A673 (cell line): ENCODE data around the gene ACAP2. TPM values are rescaled to one million over a fixed set of nuclear protein-coding genes. Genes with fewer than 3 reads are reported as not detected.
A peak's percentile ranks its signal among the peaks of the same experiment; 100 is the strongest.

Source experiments
- BruUV-seq: library from RNA; stranded (reverse); fragments of 400-500 nt; replicated peaks from 2 replicates; lab custom pipeline; 2021; lab: Mats Ljungman, UMichigan
- CTCF ChIA-PET: fragments of 300-600 bp; sonication (Branson Sonifier 250); formaldehyde crosslinking; loops from one replicate; lab custom pipeline; 2022; ENCODE audit warnings: antibody characterized with exemption; lab: Charles Lee
- POLR2A ChIA-PET: fragments of 300-600 bp; sonication (Branson Sonifier 250); formaldehyde crosslinking; loops from one replicate; lab custom pipeline; 2022; ENCODE audit warnings: antibody characterized with exemption; ENCODE audit not compliant: low non-redundant PET; lab: Charles Lee
- DNase-seq: peaks from one replicate; pipeline ENCODE4 v3.0.0-alpha.2; 2015; ENCODE audit warnings: low spot score
- H3K27ac ChIP-seq: fragments of 200-600 bp; sonication (generic); 2 replicates; pipeline ENCODE4 v1.5.1; 2016; ENCODE audit warnings: mixed run types, low read depth, mild to moderate bottlenecking, mixed read lengths, antibody characterized with exemption, low read length; ENCODE audit not compliant: poor library complexity, severe bottlenecking
- H3K27me3 ChIP-seq: fragments of 200-600 bp; sonication (generic); replicated peaks from 2 replicates; pipeline ENCODE4 v1.6.1; 2017; ENCODE audit warnings: mixed run types, low read depth, mild to moderate bottlenecking, mixed read lengths, antibody characterized with exemption, low read length; ENCODE audit not compliant: insufficient read depth, poor library complexity
- H3K36me3 ChIP-seq: fragments of 200-600 bp; sonication (generic); 2 replicates; pipeline ENCODE4 v1.6.1; 2016; ENCODE audit warnings: mixed run types, mild to moderate bottlenecking, mixed read lengths, antibody characterized with exemption, low read length; ENCODE audit not compliant: insufficient read depth, poor library complexity, severe bottlenecking
- H3K4me1 ChIP-seq: fragments of 200-600 bp; sonication (generic); 2 replicates; pipeline ENCODE4 v1.6.1; 2017; ENCODE audit warnings: mixed run types, mild to moderate bottlenecking, mixed read lengths, antibody characterized with exemption, low read length; ENCODE audit not compliant: insufficient read depth, poor library complexity, severe bottlenecking
- H3K4me3 ChIP-seq: fragments of 200-600 bp; sonication (generic); 2 replicates; pipeline ENCODE4 v1.5.1; 2016; ENCODE audit warnings: low read depth, mixed run types, mild to moderate bottlenecking, mixed read lengths, low read length; ENCODE audit not compliant: poor library complexity, severe bottlenecking
- H3K9me3 ChIP-seq: fragments of 200-600 bp; sonication (generic); 2 replicates; pipeline ENCODE4 v1.6.1; 2016; ENCODE audit warnings: mixed run types, low read depth, mild to moderate bottlenecking, mixed read lengths, antibody characterized with exemption, low read length; ENCODE audit not compliant: poor library complexity, severe bottlenecking
- CTCF ChIP-seq: fragments of 300-800, 200-600 bp; sonication (generic); conservative IDR thresholded peaks from 2 replicates; pipeline ENCODE4 v1.5.1; 2017; ENCODE audit warnings: low read depth, mild to moderate bottlenecking, antibody characterized with exemption, low read length, moderate library complexity, mixed read lengths
- EZH2 ChIP-seq: fragments of 200-600 bp; sonication (generic); IDR thresholded peaks from 2 replicates; pipeline ENCODE4 v1.6.1; 2017; ENCODE audit warnings: borderline replicate concordance, low read depth, mild to moderate bottlenecking, mixed read lengths, antibody characterized with exemption, low read length; ENCODE audit not compliant: poor library complexity, severe bottlenecking
- intact Hi-C: fragments of 100-400 bp; cut with micrococcal nuclease; formaldehyde crosslinking; loops from one replicate; pipeline ENCODE4 v1.10.0; 2022; ENCODE audit not compliant: unreplicated experiment
- total RNA-seq: library from RNA; stranded (reverse); gene quantifications from 2 replicates; pipeline ENCODE4 v1.2.3, GENCODE V29; 2021

ACAP2 gene
- total RNA-seq, 1 experiment from 2014 or later: 47.4 TPM

GRCh38 chr3:195226900-195227447 is 215.8 kb downstream of the ACAP2 start:
- CTCF ChIA-PET: no interaction called here
- POLR2A ChIA-PET: no interaction called here
- no peak for TF ChIP-seq EZH2
- peak; percentile 67 for TF ChIP-seq CTCF

GRCh38 chr3:195226445-195226844 is 216.4 kb downstream of the ACAP2 start:
- no peak overlapping the region for H3K4me3 ChIP-seq
- POLR2A ChIA-PET: interaction anchor here (0.5 kb wide), 1 partner anchor 71 kb away, joined by 4 read pairs; no protein-coding TSS in a partner anchor
- DNase-seq: no peak

More at GRCh38 chr3:195226900-195227447, 215.8 kb downstream of the ACAP2 start:
- DNase-seq: peak; percentile 57
- intact Hi-C loops: no loop called here
- no peaks in the 10 kb centered on the region for H3K27me3 ChIP-seq
- H3K27ac ChIP-seq: peak overlapping the region; percentile 14
- H3K36me3 ChIP-seq: peaks cover 10% of the 10 kb centered on the region
- H3K4me3 ChIP-seq: no peak overlapping the region
- H3K9me3 ChIP-seq: no peaks in the 10 kb centered on the region
- no TSS peak for BruUV-seq
- peaks cover 21% of the 10 kb centered on the region for H3K4me1 ChIP-seq

GRCh38 chr3:195224980-195225580 is 217.7 kb downstream of the ACAP2 start:
- intact Hi-C loops: no loop called here
- Histone ChIP-seq H3K27me3 (no peaks in the 10 kb centered on the region), H3K27ac (no peak overlapping the region), H3K4me1 (peaks cover 24% of the 10 kb centered on the region), H3K36me3 (peaks cover 10% of the 10 kb centered on the region), H3K4me3 (no peak overlapping the region), H3K9me3 (no peaks in the 10 kb centered on the region)
- CTCF ChIA-PET: interaction anchor here (1.1 kb wide), 1 partner anchor 46 kb away, joined by 3 read pairs; the partner anchor contains the start of gene XXYLT1
- POLR2A ChIA-PET: interaction anchor here (0.8 kb wide), 1 partner anchor 40 kb away, joined by 3 read pairs; no protein-coding TSS in a partner anchor
- BruUV-seq: no TSS peak
- TF ChIP-seq EZH2 (no peak), CTCF (no peak)
- no peak for DNase-seq

More at GRCh38 chr3:195226445-195226844, 216.4 kb downstream of the ACAP2 start:
- Histone ChIP-seq H3K36me3 (peaks cover 10% of the 10 kb centered on the region), H3K4me1 (peaks cover 21% of the 10 kb centered on the region), H3K27me3 (no peaks in the 10 kb centered on the region), H3K27ac (no peak overlapping the region), H3K9me3 (no peaks in the 10 kb centered on the region)
- BruUV-seq: no TSS peak
- CTCF ChIA-PET: no interaction called here
- intact Hi-C loops: no loop called here
- no peak for TF ChIP-seq EZH2
- TF ChIP-seq CTCF: no peak

Other genes starting within 250 kb of the ACAP2 start
- gene XXYLT1, start 171.9 kb downstream of the ACAP2 start, total RNA-seq: 49.8 and 53.9 TPM in 2 replicates
- 45.5 and 46.2 TPM in 2 replicates for gene PPP1R2, start 100.3 kb upstream of the ACAP2 start, total RNA-seq
- 0.50 TPM in 1 of 2 replicates, not detected in the other for gene APOD, start 140.9 kb upstream of the ACAP2 start, total RNA-seq